NT2/D1 (cell line): ENCODE results near the gene GABRB3.
A peak's percentile ranks its signal among the peaks of the same experiment; 100 is the strongest.

Experiments
- DNase-seq: peaks from one replicate; pipeline ENCODE4 v3.0.0-alpha.2; 2011; ENCODE audit warnings: low read depth, low spot score
- H3K27me3 ChIP-seq: 2 replicates; pipeline ENCODE4 v1.6.0; 2011; ENCODE audit warnings: mild to moderate bottlenecking; ENCODE audit not compliant: insufficient read length, insufficient read depth
- H3K36me3 ChIP-seq: 2 replicates; pipeline ENCODE4 v1.6.1; 2011; ENCODE audit warnings: mild to moderate bottlenecking, low read length, mixed read lengths; ENCODE audit not compliant: insufficient read depth, insufficient read length
- H3K4me1 ChIP-seq: 2 replicates; pipeline ENCODE4 v1.5.1; 2011; ENCODE audit not compliant: insufficient read depth, insufficient read length
- H3K4me3 ChIP-seq: 2 replicates; pipeline ENCODE4 v1.5.1; 2011; ENCODE audit warnings: low read depth; ENCODE audit not compliant: insufficient read length
- H3K9ac ChIP-seq: 2 replicates; pipeline ENCODE4 v1.6.0; 2011; ENCODE audit warnings: low read depth; ENCODE audit not compliant: insufficient read length
- H3K9me3 ChIP-seq: 2 replicates; pipeline ENCODE4 v1.5.1; 2011; ENCODE audit warnings: mild to moderate bottlenecking, low read length; ENCODE audit not compliant: insufficient read depth
- SUZ12 ChIP-seq: IDR thresholded peaks from 2 replicates; pipeline ENCODE4 v1.6.1; 2011; ENCODE audit not compliant: insufficient read length, insufficient read depth; ENCODE audit errors: extremely low read depth
- YY1 ChIP-seq: IDR thresholded peaks from 2 replicates; pipeline ENCODE4 v1.6.1; 2011; ENCODE audit not compliant: insufficient read length, insufficient read depth
- ZNF274 ChIP-seq: IDR thresholded peaks from 2 replicates; pipeline ENCODE4 v1.6.1; 2011; ENCODE audit warnings: mild to moderate bottlenecking, low read depth, low read length

The GABRB3 gene

GRCh38 chr15:26660241-26660640, 112.6 kb downstream of the GABRB3 start:
- Histone ChIP-seq H3K4me1 (no peaks in the 10 kb centered on the region), H3K9me3 (no peaks in the 10 kb centered on the region), H3K9ac (no peak overlapping the region), H3K4me3 (no peak overlapping the region), H3K36me3 (no peaks in the 10 kb centered on the region), H3K27me3 (no peaks in the 10 kb centered on the region)
- DNase-seq, result no peak
- TF ChIP-seq SUZ12 (no peak), ZNF274 (no peak), YY1 (no peak)

GRCh38 chr15:26658290-26658689, 114.6 kb downstream of the GABRB3 start:
- DNase-seq, result no peak
- Histone ChIP-seq H3K36me3 (no peaks in the 10 kb centered on the region), H3K9me3 (peaks cover 10% of the 10 kb centered on the region; the same call in 1 of the 2 replicates), H3K4me3 (no peak overlapping the region), H3K4me1 (no peaks in the 10 kb centered on the region), H3K27me3 (no peaks in the 10 kb centered on the region), H3K9ac (no peak overlapping the region)
- no peak for TF ChIP-seq SUZ12
- TF ChIP-seq YY1, result no peak
- TF ChIP-seq ZNF274, result no peak

GRCh38 chr15:26656080-26656479, 116.8 kb downstream of the GABRB3 start:
- peaks cover 2% of the 10 kb centered on the region for H3K4me1 ChIP-seq
- H3K4me3 ChIP-seq, result no peak overlapping the region
- TF ChIP-seq YY1, result no peak
- TF ChIP-seq ZNF274, result no peak
- TF ChIP-seq SUZ12, result no peak
- H3K27me3 ChIP-seq, result no peaks in the 10 kb centered on the region
- H3K9me3 ChIP-seq, result peaks cover 10% of the 10 kb centered on the region; the same call in 1 of the 2 replicates
- H3K9ac ChIP-seq, result no peak overlapping the region
- no peak for DNase-seq
- no peaks in the 10 kb centered on the region for H3K36me3 ChIP-seq

GRCh38 chr15:26651909-26652308, 121.0 kb downstream of the GABRB3 start:
- H3K4me1 ChIP-seq, result peaks cover 4% of the 10 kb centered on the region
- peak; percentile 59 for DNase-seq
- H3K4me3 ChIP-seq, result no peak overlapping the region
- no peaks in the 10 kb centered on the region for H3K36me3 ChIP-seq
- H3K27me3 ChIP-seq, result no peaks in the 10 kb centered on the region
- peaks cover 14% of the 10 kb centered on the region; the same call in 1 of the 2 replicates for H3K9me3 ChIP-seq
- TF ChIP-seq ZNF274 (no peak), YY1 (no peak), SUZ12 (no peak)
- no peak overlapping the region for H3K9ac ChIP-seq

GRCh38 chr15:26648676-26649075, 124.2 kb downstream of the GABRB3 start:
- H3K9me3 ChIP-seq, result peaks cover 7% of the 10 kb centered on the region; the same call in 1 of the 2 replicates
- no peak overlapping the region for H3K4me3 ChIP-seq
- no peaks in the 10 kb centered on the region for H3K36me3 ChIP-seq
- no peak for TF ChIP-seq ZNF274
- no peak for TF ChIP-seq YY1
- no peak for TF ChIP-seq SUZ12
- no peak for DNase-seq
- H3K4me1 ChIP-seq, result peaks cover 4% of the 10 kb centered on the region
- no peak overlapping the region for H3K9ac ChIP-seq
- no peaks in the 10 kb centered on the region for H3K27me3 ChIP-seq

- TF ChIP-seq ZNF274, result no peak
- no peak for TF ChIP-seq YY1
- H3K9me3 ChIP-seq, result 0 out of 2 replicates have a peak, but pooled peaks cover under 1% of the 10 kb centered on the region
- H3K4me1 ChIP-seq, result no peaks in the 10 kb centered on the region
Observed at GRCh38 chr15:26644948-26645347, 127.9 kb downstream of the GABRB3 start.

GRCh38 chr15:26641144-26641543, 131.7 kb downstream of the GABRB3 start:
- TF ChIP-seq ZNF274 (no peak), YY1 (no peak), SUZ12 (no peak)
- no peaks in the 10 kb centered on the region for H3K27me3 ChIP-seq
- peaks cover 3% of the 10 kb centered on the region for H3K36me3 ChIP-seq
- no peak for DNase-seq
- no peaks in the 10 kb centered on the region for H3K4me1 ChIP-seq
- H3K9me3 ChIP-seq, result no peaks in the 10 kb centered on the region
- no peak overlapping the region for H3K4me3 ChIP-seq
- no peak overlapping the region for H3K9ac ChIP-seq

More at GRCh38 chr15:26644948-26645347, 127.9 kb downstream of the GABRB3 start:
- Histone ChIP-seq H3K27me3 (no peaks in the 10 kb centered on the region), H3K9ac (no peak overlapping the region), H3K36me3 (peaks cover 3% of the 10 kb centered on the region), H3K4me3 (no peak overlapping the region)
- DNase-seq, result no peak

GRCh38 chr15:26640601-26641000, 132.3 kb downstream of the GABRB3 start:
- no peaks in the 10 kb centered on the region for H3K4me1 ChIP-seq
- H3K4me3 ChIP-seq, result no peak overlapping the region
- DNase-seq, result no peak
- TF ChIP-seq SUZ12, result no peak
- H3K36me3 ChIP-seq, result peaks cover 3% of the 10 kb centered on the region
- H3K9ac ChIP-seq, result no peak overlapping the region
- no peaks in the 10 kb centered on the region for H3K9me3 ChIP-seq
- H3K27me3 ChIP-seq, result no peaks in the 10 kb centered on the region
